Progenitor cell of endocrine pancreas (in vitro differentiated cells): ENCODE measurements around the gene RSRC1. TPM values are rescaled to one million over a fixed set of nuclear protein-coding genes. Genes with fewer than 3 reads are reported as not detected.
"Not testable (repeated sequence)": the region's sequence is repeated elsewhere in the genome, so short reads cannot be mapped to it uniquely, and the experiment has no call there.

Source experiments
- DNase-seq: peaks from one replicate; pipeline ENCODE4 v3.0.0; 2021; ENCODE audit warnings: low spot score; ENCODE audit not compliant: unreplicated experiment
- H3K27ac Mint-ChIP-seq: 2 replicates; pipeline ENCODE4 v1.8.0; 2021; ENCODE audit warnings: mild to moderate bottlenecking, moderate library complexity, mixed read lengths
- H3K27me3 Mint-ChIP-seq: 2 replicates; pipeline ENCODE4 v1.8.0; 2021; ENCODE audit warnings: mixed read lengths
- H3K36me3 Mint-ChIP-seq: 2 replicates; pipeline ENCODE4 v1.8.0; 2022; ENCODE audit warnings: mixed read lengths; ENCODE audit not compliant: insufficient read depth
- H3K4me1 Mint-ChIP-seq: 2 replicates; pipeline ENCODE4 v1.8.0; 2021; ENCODE audit warnings: low read depth, mixed read lengths
- H3K4me3 Mint-ChIP-seq: 2 replicates; pipeline ENCODE4 v1.8.0; 2021; ENCODE audit warnings: low read depth, mild to moderate bottlenecking, moderate library complexity, mixed read lengths
- H3K9me3 Mint-ChIP-seq: 2 replicates; pipeline ENCODE4 v1.8.0; 2021; ENCODE audit warnings: low read depth, mixed read lengths
- total RNA-seq: library from RNA; stranded (reverse); gene quantifications from 2 replicates; pipeline ENCODE4 v1.2.1, GENCODE V29; 2021
- TF ChIP-seq, protein P1 (sequence below): fragments of 200-600 bp; sonication (generic); IDR thresholded peaks from one replicate; pipeline ENCODE4 v1.5.0; 2021; ENCODE audit warnings: antibody characterized with exemption, mild to moderate bottlenecking; ENCODE audit not compliant: unreplicated experiment

The RSRC1 gene
- total RNA-seq, 1 donor from 2014 or later = 50.6 TPM

DNA sequence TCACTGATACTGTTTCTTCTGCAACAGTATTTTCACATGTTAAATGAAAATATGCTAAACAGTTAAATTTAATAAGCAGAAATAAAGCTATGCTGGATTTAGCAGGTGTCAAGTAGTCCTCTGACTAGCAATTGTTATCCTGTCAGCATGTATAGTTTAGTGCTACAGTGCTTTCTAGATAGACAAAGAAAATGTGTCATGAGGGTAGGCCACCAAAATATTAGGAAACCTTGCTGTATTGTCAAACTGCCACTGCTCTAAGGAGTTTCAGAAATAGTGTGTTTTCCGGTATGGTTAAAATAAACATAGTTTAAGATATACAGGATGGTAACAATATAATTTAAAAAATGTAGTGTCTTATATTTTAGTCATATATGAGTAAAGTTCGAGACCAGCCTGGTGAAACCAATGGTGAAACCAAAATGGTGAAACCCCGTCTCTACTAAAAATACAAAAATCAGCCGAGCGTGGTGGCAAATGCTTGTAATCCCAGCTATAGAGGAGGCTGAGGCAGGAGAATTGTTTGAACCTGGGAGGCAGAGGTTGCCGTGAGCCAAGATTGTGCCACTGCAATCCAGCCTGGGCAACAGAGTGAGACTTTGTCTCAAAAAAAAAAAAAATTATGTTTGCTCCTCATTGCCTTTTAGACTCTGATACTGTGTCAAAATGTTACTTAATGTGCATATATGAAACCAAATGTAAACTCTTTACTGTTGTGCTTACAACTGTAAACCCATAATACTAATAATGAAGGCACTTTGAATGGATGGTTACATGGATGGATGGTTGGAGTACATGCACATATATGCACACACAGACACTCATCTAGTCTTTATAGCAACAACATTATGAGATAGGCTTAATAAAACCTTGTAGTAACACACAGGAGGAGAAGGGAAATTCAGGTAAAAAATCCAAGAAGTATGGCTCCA is 204.8 kb downstream of the RSRC1 start:
- H3K4me1 Mint-ChIP-seq = no peaks in the 10 kb centered on the region
- H3K27ac Mint-ChIP-seq = no peak overlapping the region
- TF ChIP-seq, protein P1, sequence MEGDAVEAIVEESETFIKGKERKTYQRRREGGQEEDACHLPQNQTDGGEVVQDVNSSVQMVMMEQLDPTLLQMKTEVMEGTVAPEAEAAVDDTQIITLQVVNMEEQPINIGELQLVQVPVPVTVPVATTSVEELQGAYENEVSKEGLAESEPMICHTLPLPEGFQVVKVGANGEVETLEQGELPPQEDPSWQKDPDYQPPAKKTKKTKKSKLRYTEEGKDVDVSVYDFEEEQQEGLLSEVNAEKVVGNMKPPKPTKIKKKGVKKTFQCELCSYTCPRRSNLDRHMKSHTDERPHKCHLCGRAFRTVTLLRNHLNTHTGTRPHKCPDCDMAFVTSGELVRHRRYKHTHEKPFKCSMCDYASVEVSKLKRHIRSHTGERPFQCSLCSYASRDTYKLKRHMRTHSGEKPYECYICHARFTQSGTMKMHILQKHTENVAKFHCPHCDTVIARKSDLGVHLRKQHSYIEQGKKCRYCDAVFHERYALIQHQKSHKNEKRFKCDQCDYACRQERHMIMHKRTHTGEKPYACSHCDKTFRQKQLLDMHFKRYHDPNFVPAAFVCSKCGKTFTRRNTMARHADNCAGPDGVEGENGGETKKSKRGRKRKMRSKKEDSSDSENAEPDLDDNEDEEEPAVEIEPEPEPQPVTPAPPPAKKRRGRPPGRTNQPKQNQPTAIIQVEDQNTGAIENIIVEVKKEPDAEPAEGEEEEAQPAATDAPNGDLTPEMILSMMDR = no peak
- no peaks in the 10 kb centered on the region for H3K9me3 Mint-ChIP-seq
- DNase-seq = no peak
- H3K4me3 Mint-ChIP-seq = no peak overlapping the region
- H3K36me3 Mint-ChIP-seq = no peaks in the 10 kb centered on the region
- no peaks in the 10 kb centered on the region for H3K27me3 Mint-ChIP-seq

DNA sequence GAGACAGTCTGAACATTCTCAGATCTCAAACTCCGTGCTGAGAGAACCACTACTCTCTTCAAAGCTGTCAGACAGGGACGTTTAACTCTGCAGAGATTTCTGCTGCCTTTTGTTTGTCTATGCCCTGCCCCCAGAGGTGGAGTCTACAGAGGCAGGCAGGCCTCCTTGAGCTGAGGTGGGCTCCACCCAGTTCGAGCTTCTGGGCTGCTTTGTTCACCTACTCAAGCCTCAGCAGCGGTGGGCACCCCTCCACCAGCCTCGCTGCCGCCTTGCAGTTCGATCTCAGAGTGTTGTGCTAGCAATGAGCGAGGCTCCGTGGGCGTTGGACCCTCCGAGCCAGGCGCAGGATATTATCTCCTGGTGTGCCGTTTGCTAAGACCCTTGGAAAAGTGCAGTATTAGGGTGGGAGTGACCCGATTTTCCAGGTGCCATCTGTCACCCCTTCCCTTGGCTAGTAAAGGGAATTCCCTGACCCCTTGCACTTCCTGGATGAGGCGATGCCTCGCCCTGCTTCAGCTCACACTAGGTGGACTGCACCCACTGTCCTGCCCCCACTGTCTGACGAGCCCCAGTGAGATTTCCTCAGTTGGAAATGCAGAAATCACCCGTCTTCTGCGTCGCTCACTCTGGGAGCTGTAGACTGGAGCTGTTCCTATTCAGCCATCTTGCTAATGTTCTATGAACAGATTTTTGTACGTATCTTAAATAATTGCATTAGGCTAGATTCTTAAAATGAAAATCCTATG is 220.0 kb downstream of the RSRC1 start:
- H3K4me1 Mint-ChIP-seq, H3K27me3 Mint-ChIP-seq, H3K36me3 Mint-ChIP-seq: not testable (repeated sequence)
- Mint-ChIP-seq H3K4me3 (peak overlapping the region; percentile 81), H3K9me3 (peaks cover 11% of the 10 kb centered on the region), H3K27ac (peak overlapping the region; percentile 95)
- peak; percentile 16 for DNase-seq

DNA sequence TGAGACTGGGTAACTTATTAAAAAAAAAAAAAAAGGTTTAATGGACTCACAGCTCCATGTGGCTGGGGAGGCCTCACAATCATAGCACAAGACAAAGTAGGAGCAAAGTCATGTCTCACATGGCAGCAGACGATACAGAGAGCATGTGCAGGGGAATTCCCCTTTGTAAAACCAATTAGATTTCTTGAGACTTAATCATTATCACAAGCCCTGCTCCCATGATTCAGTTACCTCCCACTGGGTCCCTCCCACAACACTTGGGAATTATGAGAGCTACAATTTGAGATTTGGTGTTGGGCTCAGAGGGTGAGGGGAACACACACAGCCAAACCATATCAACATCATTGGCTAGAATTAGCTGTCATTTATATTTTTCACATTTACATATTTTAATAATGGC is 221.0 kb downstream of the RSRC1 start:
- Mint-ChIP-seq H3K4me3 (no peak overlapping the region), H3K9me3 (peaks cover 9% of the 10 kb centered on the region), H3K27me3 (no peaks in the 10 kb centered on the region), H3K36me3 (peaks cover 4% of the 10 kb centered on the region), H3K4me1 (peaks cover 9% of the 10 kb centered on the region), H3K27ac (no peak overlapping the region)
- TF ChIP-seq, protein P1 = no peak
- no peak for DNase-seq

DNA sequence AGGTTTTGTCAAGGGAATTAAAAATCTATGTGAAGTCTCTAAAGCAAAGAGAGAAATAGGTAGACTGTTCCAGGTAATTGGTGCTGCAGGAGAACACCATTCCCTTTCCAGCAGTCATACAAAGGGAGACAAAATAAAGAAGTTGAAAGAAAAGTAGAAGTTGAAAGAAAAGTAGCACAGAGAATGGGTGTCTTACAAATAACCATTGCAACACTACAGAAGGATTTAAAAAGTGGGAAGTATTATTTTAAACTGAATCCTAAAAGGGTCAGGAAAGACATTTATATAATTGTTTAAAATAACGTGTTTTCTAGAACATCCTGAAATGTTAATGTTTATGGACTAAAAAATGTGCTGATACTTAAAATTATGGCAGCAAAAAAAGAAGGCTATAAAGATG is 223.8 kb downstream of the RSRC1 start:
- TF ChIP-seq, protein P1 = no peak
- H3K27me3 Mint-ChIP-seq = no peaks in the 10 kb centered on the region
- H3K36me3 Mint-ChIP-seq = no peaks in the 10 kb centered on the region
- H3K4me3 Mint-ChIP-seq = no peak overlapping the region
- peaks cover 3% of the 10 kb centered on the region for H3K9me3 Mint-ChIP-seq
- H3K4me1 Mint-ChIP-seq = peaks cover 9% of the 10 kb centered on the region
- H3K27ac Mint-ChIP-seq = no peak overlapping the region
- no peak for DNase-seq

DNA sequence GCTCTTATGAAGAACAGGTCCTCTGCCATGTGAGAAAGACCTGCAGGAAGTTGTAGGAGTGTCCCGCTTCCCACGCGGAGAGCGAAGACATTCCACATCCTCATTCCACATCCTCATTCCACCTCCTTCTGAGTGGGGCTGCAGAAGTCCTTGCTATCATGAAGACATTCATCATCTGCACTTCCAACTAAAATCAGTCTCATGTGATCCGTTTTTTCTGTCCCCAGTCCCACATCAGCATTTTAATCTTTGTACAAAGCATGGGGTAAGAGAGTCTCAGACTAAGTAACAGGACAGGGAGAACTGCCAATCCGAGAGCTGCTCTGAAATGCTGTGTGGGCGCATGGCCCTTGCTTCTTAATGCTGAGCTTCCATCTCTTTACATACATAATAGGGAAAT is 227.2 kb downstream of the RSRC1 start:
- H3K36me3 Mint-ChIP-seq = no peaks in the 10 kb centered on the region
- TF ChIP-seq, protein P1 = no peak
- H3K9me3 Mint-ChIP-seq = no peaks in the 10 kb centered on the region
- H3K27ac Mint-ChIP-seq = peak overlapping the region; percentile 4
- H3K4me1 Mint-ChIP-seq = no peaks in the 10 kb centered on the region
- no peaks in the 10 kb centered on the region for H3K27me3 Mint-ChIP-seq
- DNase-seq = no peak
- H3K4me3 Mint-ChIP-seq = no peak overlapping the region
